NCI-H2107 treated with DMSO at 0.1 percent for 48 hours (cell line): Measurements from ENCODE around the gene MYADML2.
"Not testable (repeated sequence)": the region's sequence is repeated elsewhere in the genome, so short reads cannot be mapped to it uniquely, and the experiment has no call there.

Experiments used
- DNase-seq: peaks from one replicate; lab custom pipeline; 2025; ENCODE audit not compliant: unreplicated experiment; lab: John Stamatoyannopoulos, UW

Gene MYADML2, protein sequence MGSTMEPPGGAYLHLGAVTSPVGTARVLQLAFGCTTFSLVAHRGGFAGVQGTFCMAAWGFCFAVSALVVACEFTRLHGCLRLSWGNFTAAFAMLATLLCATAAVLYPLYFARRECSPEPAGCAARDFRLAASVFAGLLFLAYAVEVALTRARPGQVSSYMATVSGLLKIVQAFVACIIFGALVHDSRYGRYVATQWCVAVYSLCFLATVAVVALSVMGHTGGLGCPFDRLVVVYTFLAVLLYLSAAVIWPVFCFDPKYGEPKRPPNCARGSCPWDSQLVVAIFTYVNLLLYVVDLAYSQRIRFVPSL

DNA sequence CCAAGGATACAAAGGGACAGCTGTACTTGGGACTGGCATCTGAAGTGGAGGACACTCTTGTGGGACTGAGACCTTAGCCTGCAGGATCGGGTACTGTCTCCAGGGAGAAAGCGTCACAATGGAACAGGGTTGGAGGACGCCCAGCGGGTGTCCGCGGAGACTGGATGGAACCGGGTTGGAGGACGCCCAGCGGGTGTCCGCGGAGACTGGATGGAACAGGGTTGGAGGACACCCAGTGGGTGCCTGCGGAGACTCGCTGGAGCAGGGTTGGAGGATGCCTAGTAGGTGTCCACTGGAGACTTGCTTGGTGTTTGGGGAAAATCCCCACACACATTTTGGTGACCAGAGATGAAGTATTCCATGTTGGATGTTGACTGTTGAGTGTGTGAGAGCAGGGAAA, at the start of gene MYADML2:
Gene MYADML2, minus strand, starts transcription at position 45 of the 400 bp plus-strand sequence. CDS start 5,492 bp downstream, outside the sequence.
- DNase-seq, result no peak

DNA sequence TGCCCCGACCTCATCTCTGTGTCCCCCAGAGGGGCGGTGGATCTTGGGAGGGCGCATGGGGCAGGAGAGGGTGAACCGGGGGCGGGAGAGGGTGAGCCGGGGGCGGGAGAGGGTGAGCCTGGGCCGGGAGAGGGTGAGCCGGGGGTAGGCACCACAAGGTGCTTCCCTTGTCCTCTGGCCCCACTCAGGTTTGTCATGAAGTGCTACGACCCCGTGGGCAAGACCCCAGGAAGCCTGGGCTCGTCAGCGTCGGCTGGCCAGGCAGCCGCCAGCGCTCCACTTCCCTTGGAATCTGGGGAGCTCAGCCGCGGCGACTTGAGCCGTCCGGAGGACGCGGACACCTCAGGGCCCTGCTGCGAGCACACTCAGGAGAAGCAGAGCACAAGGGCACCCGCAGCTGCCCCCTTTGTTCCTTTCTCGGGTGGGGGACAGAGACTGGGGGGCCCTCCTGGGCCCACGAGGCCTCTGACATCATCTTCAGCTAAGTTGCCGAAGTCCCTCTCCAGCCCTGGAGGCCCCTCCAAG, 49.3 kb upstream of the MYADML2 start:
- no peak for DNase-seq

DNA sequence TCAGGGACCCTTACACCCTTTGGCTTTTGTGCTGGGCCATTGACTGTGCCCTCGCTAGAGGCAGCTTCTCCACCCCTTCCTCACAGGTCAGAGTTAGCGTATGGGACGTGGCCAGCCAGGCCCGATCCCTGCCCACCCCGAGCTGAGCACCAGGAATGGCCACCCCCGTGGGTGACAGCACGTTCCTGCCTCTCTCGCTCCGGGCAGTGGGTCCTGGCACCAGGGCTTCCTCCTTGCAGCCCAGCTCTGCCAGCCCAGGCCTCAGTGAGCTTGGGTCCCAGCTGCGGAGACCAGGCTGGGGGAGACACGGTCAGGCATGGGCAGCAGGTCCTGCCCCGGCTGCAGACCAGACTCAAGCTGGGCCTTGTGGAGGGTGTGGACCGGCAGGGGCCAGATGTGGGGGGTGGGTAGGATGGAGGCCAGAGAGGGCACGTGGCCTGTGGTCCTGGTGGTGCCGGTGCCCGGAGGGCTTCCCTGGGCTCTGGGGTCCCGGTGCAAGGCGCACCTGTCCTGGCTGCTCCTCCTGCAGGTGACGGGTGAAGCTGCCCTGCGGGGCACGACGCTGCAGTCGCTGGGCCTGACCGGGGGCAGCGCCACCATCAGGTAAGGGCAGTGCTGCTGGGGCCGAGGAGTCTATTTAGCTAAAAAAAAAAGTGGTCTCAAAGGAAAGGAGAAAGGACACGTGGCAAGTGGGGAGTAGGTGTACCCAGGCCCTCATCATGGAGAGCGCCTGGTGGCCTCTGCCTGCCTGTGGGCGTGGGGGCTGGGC, 48.6 kb upstream of the MYADML2 start:
- no peak for DNase-seq

DNA sequence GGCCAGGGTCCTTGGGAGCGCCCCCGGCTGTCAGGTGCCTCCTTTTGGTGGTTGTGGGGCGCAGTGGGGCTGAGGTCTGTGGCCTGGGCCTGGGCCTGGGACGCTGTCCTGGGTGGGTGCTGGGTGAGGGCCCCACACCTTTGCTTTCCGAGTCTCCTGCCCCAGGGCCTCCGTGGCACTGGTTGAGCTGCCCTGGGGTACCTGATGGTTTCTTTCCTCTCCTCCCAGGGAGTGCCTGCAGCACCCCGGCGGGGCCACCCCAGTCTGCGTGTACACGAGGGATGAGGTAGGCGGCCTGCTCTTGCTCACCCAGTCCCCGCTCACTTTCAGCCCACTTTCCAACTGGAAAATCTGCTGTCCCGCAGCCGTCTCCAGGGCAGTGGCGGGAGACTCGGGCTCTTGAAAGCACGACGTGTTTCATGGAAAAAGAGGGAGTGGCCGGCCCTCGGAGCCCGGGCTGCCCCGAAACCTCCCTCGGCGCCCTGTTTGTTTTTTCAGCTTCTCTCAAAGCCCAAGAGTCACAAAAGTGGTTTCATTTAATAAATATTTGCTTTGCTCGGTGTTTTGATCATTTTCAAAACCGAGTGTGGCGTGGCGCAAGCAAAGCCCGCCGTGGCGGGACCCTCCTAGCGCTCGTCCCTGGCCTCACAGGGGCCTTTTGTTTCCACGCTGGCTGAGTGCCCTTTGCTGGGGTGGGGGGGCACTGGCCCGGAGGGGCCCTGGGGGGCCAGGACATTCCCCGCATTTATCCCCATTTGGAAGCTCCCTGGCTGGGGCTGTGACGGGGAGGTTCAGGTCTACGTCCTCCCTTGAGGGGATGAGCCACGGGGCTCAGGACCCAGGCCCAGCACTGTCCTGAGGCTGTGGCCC, 47.8 kb upstream of the MYADML2 start:
- DNase-seq, result no peak

DNA sequence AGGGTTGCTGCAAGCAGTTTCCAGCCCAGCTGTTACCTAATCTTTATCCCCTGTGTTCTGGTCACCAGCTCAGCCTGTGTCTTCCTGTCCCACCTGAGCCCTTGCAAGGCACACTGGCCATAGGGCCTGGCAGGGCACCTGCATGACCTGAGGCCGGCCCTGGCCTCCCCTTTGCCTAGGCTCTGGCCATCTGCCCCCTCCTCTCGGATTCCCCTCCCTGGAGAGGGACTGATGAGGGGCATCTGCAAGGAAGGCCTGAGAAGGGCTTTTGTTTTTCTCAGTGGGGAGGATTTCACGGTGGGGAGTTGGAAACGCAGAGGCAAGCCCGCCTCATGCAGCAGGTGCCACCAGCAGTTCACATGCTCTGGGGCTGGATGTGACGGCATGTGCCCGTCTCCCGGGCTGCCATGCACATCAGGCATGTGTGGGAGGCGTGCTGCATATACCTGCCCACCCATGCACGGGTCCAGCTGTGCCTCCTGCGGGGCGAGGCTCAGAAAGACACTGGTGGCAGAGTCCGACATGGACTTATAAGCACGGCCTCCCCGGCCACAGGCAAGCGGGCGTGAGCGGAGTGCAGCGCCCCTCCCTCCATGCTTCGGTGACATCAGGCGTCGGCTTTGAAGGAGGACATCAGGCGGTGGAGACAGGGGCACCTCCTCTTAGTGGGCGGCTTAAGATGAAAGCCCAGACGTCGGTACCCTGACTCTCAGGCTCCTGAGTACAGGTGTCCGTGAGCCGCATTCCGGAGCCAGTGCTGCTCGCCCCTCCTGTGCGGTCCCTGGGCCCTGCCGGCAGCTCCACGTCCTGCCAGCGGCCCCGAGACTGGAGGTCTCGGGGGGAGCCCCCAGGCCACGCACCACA, 46.9 kb upstream of the MYADML2 start:
- no peak for DNase-seq

DNA sequence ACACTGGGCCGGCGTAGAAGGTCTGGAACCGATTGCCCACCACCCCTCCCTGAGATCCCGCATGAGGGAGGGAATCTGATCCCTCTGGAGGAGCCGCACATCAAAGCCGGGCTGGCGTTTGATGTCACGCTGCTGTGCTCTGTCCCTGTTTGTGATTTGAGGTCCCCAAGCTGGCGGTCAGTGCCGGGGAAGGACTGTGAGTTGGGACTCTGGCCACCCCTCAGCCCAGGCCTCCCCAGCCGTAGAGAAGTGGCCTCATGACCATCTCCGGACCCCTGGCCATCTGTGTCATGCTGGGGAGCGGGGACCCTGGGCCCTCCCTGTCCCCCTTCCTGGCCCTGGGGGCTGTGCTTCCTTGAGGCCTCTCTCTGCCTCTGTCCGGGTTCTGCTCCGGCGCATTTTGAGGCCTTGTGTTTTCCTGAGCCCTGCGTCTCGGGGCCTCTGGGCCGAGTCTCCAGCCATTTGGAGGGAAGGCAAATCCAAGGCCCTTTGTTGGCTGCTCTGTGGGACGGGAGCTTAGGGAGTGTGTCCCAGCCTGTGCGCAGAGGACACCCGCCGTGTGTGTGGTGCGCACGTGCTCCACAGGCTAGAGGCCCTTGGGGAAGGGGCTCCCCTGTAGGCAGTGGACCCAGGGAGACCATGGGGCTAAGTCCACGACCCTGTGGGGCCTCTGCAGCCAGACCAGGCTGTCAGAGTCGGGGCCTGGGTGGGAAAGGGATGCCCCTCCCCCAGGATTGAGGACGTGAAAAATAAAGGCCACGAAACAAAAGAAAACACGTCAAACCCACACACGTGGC, 45.5 kb upstream of the MYADML2 start:
- DNase-seq, result no peak

DNA sequence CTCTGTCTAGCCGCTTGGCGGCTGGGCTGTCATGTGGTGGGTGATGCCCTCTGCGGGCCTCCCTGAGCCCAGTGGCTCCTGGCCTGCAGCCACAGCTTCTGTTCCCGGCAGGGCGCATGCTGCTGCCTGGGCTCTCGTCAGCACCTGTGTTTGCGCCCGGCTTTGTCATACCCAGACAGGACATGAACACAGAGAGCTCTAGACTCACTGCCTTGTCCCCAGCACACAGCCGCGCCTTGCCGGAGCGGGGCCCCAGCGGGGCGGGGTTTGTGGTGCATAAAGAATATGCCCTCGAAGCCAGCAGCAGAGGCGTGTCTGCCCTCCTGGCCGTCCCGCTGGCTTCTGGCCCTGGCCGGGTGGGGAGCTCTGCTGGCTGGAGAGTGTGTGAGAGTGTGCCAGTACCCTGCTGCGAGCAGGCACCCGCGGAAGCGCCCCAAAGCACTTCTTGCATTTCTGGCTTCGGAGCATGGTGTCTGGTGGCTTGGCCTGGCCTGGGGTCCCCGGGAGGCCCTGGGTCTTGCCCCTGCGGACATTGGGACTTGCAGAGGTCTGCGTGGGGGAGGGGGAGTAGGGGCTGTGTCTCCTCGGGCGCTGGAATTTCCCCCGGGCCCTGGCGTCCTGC, 44.8 kb upstream of the MYADML2 start:
- DNase-seq, result peak; percentile 66

DNA sequence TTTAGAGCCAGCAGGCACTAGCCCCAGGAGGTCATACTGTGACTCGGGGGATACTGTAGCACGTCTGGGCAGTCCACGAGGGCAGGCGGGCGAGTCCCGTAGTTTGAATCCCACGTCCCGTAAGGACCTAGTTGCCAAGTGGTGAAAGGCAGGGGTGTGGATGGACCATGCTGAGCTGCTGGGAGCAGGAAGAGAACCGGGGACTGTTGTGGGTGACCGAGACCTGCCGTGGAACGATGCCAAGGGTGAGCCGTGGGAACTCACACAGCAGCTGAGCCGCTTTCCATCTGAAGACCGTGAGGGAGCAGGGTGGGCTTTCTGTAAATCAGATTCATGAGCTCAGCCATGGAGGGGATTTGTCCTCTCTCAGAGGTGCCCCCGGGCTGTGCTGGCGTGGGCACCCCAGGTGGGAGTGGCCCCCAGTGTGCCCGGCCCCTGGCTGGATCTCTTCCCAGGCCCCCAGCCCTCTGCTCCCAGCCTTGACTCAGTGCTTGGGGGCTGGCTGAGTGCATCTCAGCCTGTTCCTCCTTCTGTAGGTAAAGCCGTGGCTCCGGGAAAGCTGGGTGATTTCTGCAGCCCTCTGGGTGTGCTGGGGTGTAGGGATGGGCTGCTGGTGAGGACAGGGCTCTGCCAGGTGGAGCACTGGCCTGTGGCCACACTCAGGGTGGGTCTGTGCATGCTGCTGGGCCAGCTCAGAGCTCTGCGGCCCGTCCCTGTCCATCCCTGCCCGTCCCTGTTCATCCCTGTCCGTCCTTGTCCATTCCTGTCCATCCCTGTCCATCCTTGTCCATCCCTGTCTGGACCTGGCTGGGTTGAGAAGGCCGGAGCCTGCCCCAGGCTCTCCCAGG, 44.0 kb upstream of the MYADML2 start:
- DNase-seq, result no peak

DNA sequence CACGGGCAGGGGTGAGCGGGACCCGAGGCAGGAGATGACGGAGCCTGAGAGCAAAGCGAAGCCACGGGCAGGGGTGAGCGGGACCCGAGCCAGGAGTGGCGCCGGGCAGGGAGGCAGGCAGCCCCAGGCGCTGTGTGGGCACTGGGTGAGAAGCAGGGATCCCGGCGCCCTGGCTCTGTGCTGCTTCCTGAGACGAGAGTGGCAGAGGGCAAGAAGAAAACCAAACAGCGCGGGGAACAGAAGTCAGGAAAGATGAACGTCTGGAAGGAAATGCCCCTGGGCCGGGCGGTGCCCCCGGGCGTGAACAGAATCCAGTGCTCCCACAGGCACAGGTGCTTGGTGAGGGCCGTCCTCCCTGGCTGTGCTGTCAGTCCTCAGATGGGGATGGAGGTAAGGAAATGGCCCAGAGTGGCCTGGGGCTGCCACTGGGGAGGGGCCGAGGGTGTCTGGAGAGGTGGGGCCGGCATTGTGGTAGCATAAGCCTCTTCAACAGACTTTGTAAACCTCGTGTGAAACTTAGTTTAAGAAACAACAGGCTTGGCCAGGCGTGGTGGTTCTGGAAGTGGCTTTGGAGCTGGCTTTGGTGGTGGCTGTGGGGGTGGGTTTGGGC, 40.2 kb upstream of the MYADML2 start:
- DNase-seq, result no peak

DNA sequence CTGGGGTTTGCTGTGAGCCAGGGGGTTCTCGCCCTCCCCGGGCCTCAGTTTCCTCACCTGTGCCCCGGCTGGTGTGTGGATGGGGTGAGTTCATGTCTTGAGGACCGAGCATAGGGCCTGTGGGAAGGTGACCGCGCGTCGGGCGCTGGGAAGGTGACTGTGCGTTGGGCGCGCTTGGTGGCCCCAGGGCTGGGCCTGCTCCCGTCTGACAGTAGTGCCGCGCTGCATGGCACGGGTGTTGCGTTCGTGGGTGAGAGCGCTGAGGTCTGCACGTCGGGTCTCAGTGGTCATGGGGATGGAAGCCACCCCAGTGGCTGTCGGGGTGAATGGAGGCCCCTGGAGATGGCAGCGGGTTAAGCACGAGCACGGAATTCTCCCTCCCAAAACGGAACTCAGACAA, 39.6 kb upstream of the MYADML2 start:
- DNase-seq, result no peak

DNA sequence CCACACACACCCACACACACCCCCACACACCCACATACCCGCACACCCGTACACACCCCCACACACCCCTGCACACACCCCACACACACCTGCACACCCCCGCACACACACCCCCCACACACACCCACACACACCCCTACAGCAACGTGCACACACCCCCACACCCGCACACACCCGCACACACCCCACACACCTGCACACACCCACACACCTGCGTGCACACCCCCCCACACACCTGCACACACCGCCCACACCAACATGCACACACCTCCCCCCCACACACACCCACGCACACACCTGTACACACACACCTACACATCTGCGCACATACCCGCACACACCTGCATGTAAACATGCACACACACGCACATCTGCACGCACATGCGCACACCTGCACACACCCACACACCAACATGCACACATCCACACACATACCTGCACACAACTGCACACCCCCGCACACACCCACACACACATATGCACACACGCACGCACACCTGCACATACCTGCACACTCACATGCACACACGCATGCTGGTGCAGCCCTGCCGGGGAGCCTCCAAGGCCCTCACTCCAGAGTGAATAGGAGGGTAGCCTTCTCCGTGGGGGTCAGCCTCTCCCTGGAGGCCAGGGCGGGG, 37.9 kb upstream of the MYADML2 start:
- no peak for DNase-seq

DNA sequence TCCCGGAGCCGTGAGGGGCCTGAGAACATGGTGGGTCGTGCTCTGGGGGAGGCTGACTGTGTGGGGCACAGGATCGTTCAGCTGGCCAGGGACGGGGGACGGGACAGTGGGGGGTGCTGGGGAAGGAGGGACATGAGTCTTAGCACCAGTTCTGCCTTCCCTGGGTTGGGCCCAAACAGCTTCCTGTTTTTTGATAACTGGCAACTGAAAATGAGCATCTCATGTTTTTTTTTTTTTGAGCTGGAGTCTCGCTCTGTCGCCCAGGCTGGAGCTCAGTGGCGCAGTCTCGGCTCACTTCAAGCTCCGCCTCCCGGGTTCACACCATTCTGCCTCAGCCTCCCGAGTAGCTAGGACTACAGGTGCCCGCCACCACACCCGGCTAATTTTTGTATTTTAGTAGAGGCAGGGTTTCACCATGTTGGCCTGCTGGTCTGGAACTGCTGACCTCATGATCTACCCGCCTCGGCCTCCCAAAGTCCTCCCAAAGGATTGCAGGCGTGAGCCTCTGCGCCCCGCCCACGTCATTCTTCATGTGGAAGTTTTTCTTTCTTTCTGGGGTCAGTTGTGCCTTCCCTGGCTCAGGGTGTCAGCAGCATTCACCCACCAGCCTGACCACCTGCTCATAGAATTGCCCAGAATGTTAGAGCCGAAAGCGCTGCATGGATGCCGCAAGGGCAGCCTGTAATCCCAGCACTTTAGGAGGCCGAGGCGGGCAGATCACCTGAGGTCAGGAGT, 36.8 kb upstream of the MYADML2 start:
- DNase-seq, result no peak

DNA sequence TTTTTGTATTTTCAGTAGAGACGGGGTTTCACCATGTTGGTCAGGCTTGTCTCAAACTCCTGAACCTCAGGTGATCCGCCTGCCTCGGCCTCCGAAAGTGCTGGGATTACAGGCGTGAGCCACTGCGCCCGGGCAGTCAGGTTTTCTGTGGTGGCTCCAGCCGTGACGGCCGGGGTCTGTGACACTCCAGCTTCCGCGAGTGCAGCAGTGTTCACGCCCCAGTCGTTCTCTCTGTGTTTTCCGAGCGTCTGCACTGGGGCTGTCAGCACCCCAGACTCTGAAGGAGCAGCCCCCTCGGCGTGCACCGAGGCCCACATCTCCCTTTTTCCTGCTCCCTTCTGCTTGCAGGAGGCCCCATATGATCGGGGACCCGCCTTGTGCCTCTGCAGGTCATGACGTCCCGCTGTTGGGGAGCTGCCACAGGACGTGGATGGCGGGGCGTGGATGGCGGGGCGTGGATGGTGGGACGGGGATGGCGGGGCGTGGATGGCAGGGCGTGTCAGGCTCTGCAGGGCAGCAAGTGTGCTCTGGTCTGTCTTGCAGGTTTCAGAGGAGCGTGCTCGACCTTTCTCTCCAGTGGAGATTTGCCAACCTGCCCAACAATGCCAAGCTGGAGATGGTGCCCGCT, 36.1 kb upstream of the MYADML2 start:
- DNase-seq, result no peak

DNA sequence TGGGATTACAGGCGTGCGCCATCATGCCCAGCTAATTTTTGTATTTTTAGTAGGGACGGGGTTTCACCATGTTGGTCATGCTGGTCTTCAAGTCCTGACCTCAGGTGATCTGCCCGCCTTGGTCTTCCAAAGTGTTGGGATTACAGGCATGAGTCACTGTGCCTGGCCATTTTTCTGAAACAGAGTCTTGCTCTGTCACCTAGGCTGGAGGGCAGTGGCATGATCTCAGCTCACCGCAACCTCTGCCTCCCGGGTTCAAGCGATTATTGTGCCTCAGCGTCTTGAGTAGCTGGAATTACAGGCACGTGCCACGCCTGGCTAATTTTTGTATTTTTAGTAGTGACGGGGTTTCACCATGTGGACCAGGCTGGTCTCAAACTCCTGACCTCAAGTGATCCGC, 34.5 kb upstream of the MYADML2 start:
- DNase-seq, result not testable (repeated sequence)

DNA sequence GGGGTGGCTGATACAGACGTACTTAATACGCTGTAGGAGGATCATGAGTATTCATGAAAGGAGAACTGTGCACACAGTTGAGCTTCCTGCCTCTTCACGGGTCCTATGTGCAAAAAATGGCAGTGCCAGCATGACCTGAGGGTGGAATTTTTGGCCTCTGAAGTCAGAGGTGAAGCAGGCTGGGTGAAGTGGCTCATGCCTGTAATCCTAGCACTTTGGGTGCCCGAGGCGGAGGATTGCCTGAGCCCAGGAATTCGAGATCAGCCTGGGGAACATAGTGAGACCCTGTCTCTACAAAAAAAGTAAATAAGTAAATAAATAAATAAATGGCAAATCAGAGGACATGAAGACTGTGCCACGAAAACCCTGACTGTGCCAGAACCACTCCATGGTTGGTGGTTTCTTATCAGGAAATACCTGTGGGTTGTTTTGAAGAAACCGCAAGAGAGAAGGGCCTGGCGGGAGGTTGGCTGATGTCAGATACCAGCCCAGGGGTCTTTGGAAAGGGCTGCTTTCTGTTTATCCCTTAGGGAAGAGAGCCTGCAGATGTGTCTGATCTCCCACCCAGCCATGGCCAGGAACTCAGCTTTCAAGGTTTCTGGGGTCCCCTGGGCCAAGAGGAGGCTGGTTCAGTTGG, 33.8 kb upstream of the MYADML2 start:
- DNase-seq, result no peak

DNA sequence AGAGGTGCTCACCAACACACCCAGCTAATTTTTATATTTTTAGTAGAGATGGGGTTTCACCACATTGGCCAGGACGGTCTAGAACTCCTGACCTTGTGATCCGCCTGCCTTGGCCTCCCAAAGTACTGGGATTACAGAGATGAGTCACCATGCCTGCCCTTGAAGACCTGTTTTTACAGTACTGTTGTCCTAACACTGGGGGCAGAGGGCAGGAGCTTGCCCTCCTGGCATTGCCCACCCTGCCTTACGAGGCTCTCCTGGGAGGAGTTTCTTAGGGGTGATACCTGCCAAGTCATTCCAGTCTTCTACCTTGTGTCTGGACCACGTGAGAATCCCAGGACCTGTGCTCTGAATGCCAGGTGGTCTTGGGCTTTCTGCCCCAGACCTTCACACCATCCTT, 33.1 kb upstream of the MYADML2 start:
- no peak for DNase-seq
